ENCODE data around the gene PTPRG.
A peak's percentile ranks its signal among the peaks of the same experiment; 100 is the strongest.

Gene PTPRG

DNA sequence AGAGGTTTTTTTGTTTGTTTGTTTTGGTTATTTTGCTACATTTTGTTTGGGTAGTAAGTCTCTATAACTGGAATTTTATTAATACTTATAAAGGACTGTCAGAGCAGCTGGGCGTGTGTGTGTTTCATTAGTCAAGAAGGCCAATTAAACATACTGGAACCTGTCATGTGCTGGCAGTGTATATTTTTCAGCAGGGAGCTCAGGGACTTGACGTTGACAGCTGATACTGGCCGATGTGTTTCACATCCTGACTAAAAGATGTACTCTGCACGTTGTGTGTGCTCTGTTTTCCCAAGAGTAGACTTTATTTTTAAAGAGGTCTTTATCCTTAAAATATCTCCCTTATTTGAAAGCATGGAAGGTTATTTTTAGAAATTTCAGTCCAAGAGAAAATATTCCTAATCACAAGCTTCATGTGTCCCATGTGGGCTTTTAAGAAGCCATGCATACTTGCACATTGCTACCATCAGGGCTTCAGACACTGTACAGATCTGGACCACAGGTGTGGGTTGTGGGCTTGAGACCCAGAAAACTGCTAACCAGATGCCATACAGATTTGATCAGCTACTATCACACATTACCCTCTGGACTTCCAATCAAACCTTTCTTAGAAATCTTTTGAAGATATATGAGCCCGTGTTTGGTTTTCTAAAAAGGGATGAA, 676.0 kb downstream of the PTPRG start:
- TF ChIP-seq, protein P1, sequence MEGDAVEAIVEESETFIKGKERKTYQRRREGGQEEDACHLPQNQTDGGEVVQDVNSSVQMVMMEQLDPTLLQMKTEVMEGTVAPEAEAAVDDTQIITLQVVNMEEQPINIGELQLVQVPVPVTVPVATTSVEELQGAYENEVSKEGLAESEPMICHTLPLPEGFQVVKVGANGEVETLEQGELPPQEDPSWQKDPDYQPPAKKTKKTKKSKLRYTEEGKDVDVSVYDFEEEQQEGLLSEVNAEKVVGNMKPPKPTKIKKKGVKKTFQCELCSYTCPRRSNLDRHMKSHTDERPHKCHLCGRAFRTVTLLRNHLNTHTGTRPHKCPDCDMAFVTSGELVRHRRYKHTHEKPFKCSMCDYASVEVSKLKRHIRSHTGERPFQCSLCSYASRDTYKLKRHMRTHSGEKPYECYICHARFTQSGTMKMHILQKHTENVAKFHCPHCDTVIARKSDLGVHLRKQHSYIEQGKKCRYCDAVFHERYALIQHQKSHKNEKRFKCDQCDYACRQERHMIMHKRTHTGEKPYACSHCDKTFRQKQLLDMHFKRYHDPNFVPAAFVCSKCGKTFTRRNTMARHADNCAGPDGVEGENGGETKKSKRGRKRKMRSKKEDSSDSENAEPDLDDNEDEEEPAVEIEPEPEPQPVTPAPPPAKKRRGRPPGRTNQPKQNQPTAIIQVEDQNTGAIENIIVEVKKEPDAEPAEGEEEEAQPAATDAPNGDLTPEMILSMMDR (conservative IDR thresholded peaks at IDR 0.05), result no peak
- H3K27ac ChIP-seq, result no peak overlapping the region

DNA sequence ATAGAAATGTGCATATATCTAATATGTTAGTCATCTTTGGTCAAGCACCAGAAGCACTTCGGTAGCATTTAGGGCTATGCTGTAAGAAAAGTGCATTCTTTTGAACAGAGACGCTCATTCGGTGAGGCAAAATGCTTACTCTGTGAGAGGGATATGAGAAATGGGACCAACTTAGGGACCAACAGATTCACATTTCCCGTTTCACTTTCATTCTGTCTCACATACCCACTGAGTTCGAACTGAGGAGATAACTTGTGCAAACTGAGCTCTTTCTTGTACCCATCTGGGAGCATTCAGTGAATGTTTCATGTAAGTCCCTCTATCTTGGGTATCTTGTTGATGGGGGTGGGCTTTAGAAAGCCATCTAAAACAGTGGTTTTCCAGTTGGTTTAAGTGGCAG, 676.6 kb downstream of the PTPRG start:
- H3K27ac ChIP-seq, result no peak overlapping the region
- TF ChIP-seq, protein P1 (conservative IDR thresholded peaks at IDR 0.05), result no peak

DNA sequence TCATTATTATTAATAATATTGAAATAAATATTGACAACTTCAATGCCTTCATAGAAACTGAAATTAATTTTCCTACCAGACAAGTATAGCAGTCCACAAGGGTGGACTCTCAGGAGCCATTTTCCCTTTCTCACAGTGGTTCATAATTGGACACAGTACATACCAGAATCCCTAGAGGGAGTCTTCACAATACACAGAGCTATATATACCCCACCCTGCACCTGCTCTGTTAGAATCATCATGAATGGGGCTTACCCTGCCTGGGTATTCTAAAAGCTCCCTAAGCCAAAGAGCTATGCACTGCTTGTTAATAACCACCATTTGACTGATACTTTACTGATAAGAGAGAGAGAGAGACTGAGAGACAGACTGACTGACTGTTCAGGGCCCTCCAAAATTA, 677.1 kb downstream of the PTPRG start:
- TF ChIP-seq, protein P1 (conservative IDR thresholded peaks at IDR 0.05), result no peak

DNA sequence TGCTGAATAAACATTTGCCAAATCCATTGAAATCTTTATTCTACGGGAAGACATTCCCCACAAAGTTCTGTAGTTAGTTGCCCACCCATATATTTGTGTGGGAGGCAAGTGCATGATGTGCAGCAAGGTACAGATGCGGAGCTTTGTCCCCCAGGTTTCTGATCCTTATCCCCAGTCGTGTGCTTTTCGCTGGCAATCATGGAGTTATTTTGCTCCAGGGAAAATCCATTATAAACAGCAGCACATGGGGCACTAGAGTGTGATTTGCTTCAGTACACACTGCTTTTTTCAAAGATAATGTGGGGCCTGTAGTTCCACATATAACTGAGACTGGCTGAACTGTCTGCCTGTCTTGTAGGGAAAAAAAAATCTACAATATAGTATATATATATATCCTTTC, 679.9 kb downstream of the PTPRG start:
- TF ChIP-seq, protein P1 (conservative IDR thresholded peaks at IDR 0.05), result no peak
- H3K27ac ChIP-seq, result no peak overlapping the region

More for the DNA sequence above, 677.1 kb downstream of the PTPRG start:
- H3K27ac ChIP-seq, result no peak overlapping the region

DNA sequence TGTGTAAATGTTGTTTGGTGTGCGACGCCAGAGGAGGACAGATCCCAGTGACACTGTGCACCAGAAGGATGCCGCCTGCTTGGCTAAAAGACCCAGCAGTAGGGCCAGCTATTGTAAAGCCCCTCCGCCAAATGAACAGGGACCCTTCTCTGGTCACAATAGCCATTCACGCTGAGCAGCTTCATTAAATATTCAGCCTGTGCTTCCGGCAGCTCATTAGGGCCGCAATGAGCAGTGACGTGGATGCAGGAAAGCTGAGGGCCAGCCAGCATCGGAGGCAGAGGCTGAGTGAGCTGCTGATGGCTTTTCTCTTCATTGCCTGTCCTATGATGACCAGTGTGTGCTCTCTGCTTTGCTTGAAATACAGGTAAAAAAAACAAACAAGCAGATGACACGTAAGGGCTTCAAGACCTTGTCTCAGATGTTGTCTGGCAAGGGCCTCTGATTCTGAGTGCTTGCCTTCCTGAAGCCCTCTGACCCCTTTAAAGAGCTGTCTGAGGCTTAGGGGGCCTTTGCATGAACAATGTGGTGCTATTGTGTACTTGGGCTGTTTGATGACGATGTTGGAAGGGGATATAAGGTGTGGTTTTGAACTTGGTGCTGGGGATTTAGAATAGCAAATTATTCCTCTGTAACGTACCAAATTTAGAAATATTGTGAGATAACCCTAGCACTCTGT, 681.6 kb downstream of the PTPRG start:
- H3K27ac ChIP-seq, result no peak overlapping the region

GRCh38 chr3:62246094-62246493, 684.7 kb downstream of the PTPRG start:
- peak overlapping the region; percentile 19; the same call in 1 of the 2 replicates for H3K27ac ChIP-seq
- TF ChIP-seq, protein P1 (conservative IDR thresholded peaks at IDR 0.05), result no peak

More for the DNA sequence above, 681.6 kb downstream of the PTPRG start:
- TF ChIP-seq, protein P1 (conservative IDR thresholded peaks at IDR 0.05), result no peak

- TF ChIP-seq, protein P1 (conservative IDR thresholded peaks at IDR 0.05), result no peak
- peak overlapping the region; percentile 19; the same call in 1 of the 2 replicates for H3K27ac ChIP-seq
Measured at GRCh38 chr3:62246985-62247384, 685.6 kb downstream of the PTPRG start.

Data from VCaP (cell line).